Measurements from ENCODE around the gene WDR90. TPM values are rescaled to one million over a fixed set of nuclear protein-coding genes. Genes with fewer than 3 reads are reported as not detected.

The WDR90 gene
- total RNA-seq, 2 donors from 2014 or later = 49.7 to 130 TPM

Other genes with a start within 250 kb of the WDR90 start
- 10 to 100 TPM in 1 of 2 donors, 1 to 10 TPM in 1; 4.5 to 28.6 TPM for gene DECR2, start 247.5 kb upstream of the WDR90 start, total RNA-seq
- gene RAB11FIP3, start 223.7 kb upstream of the WDR90 start, total RNA-seq = 10 to 100 TPM; 21.9 to 53.4 TPM
- 100 to 1,000 TPM; 139 to 201 TPM for gene CAPN15, start 121.7 kb upstream of the WDR90 start, total RNA-seq
- gene PRR35, start 89.0 kb upstream of the WDR90 start, total RNA-seq = under 1 TPM; 0.12 to 0.64 TPM
- gene NHLRC4, start 82.4 kb upstream of the WDR90 start, total RNA-seq = under 1 TPM; 0.33 to 0.48 TPM
- 10 to 100 TPM; 27.6 to 60.9 TPM for gene PIGQ, start 79.4 kb upstream of the WDR90 start, total RNA-seq
- 10 to 100 TPM; 16.7 to 18.7 TPM for gene RAB40C, start 59.3 kb upstream of the WDR90 start, total RNA-seq
- 1 to 10 TPM in 1 of 2 donors, under 1 TPM in 1; 0.75 to 1.1 TPM for gene WFIKKN1, start 18.4 kb upstream of the WDR90 start, total RNA-seq
- gene METTL26, start 13.1 kb upstream of the WDR90 start, total RNA-seq = 100 to 1,000 TPM in 1 of 2 donors, 10 to 100 TPM in 1; 93.7 to 115 TPM
- gene MCRIP2, start 7.5 kb upstream of the WDR90 start, total RNA-seq = 10 to 100 TPM; 29.5 to 57.7 TPM
- 100 to 1,000 TPM; 171 to 259 TPM for gene RHOT2, start 18.8 kb downstream of the WDR90 start, total RNA-seq
- 1 to 10 TPM; 1.0 to 1.5 TPM for gene RHBDL1, start 26.3 kb downstream of the WDR90 start, total RNA-seq
- gene STUB1, start 31.0 kb downstream of the WDR90 start, total RNA-seq = 100 to 1,000 TPM in 1 of 2 donors, 10 to 100 TPM in 1; 95.0 to 172 TPM
- 10 to 100 TPM; 31.2 to 53.4 TPM for gene JMJD8, start 35.0 kb downstream of the WDR90 start, total RNA-seq
- 10 to 100 TPM; 15.7 to 25.0 TPM for gene WDR24, start 41.0 kb downstream of the WDR90 start, total RNA-seq
- under 1 TPM in 1 of 2 donors, not detected in 1; 0.26 TPM for gene FBXL16, start 56.4 kb downstream of the WDR90 start, total RNA-seq
- 10 to 100 TPM; 21.0 to 34.9 TPM for gene METRN, start 65.8 kb downstream of the WDR90 start, total RNA-seq
- 10 to 100 TPM; 29.1 to 37.9 TPM for gene ANTKMT, start 71.8 kb downstream of the WDR90 start, total RNA-seq
- gene CCDC78, start 77.1 kb downstream of the WDR90 start, total RNA-seq = 1 to 10 TPM; 3.1 to 6.4 TPM
- gene HAGHL, start 77.7 kb downstream of the WDR90 start, total RNA-seq = 10 to 100 TPM in 1 of 2 donors, 1 to 10 TPM in 1; 5.4 to 15.3 TPM
- gene CIAO3, start 91.6 kb downstream of the WDR90 start, total RNA-seq = 10 to 100 TPM; 26.9 to 54.0 TPM
- gene MSLN, start 111.4 kb downstream of the WDR90 start, total RNA-seq = not detected
- 10 to 100 TPM; 38.2 to 79.3 TPM for gene RPUSD1, start 139.0 kb downstream of the WDR90 start, total RNA-seq
- gene CHTF18, start 139.3 kb downstream of the WDR90 start, total RNA-seq = 100 to 1,000 TPM in 1 of 2 donors, 10 to 100 TPM in 1; 70.7 to 210 TPM
- gene GNG13, start 151.4 kb downstream of the WDR90 start, total RNA-seq = not detected